ENCODE data around the gene RWDD1.

- no peak for TF ChIP-seq CTCF (conservative IDR thresholded peaks at IDR 0.05)
- no peak for TF ChIP-seq EZH2 (IDR thresholded peaks at IDR 0.05; ENCODE audit: low read depth)
These were observed 34.6 kb downstream of the RWDD1 start for GRCh38 chr6:116605935-116606334.
